ENCODE measurements around the gene DUSP2. TPM values are rescaled to one million over a fixed set of nuclear protein-coding genes. Genes with fewer than 3 reads are reported as not detected.

Gene DUSP2
- polyA plus RNA-seq, 1 donor, result 3.6 TPM

- no peak for DNase-seq
These were observed 45.1 kb downstream of the DUSP2 start for GRCh38 chr2:96099861-96100798.

GRCh38 chr2:96098900-96099590, 46.2 kb downstream of the DUSP2 start:
- no peak for DNase-seq

GRCh38 chr2:96097951-96098823, 47.1 kb downstream of the DUSP2 start:
- DNase-seq, result no peak

- DNase-seq, result no peak
These were observed 47.8 kb downstream of the DUSP2 start for GRCh38 chr2:96097441-96097840.

GRCh38 chr2:96095116-96095636, 50.1 kb downstream of the DUSP2 start:
- DNase-seq, result no peak

DNA sequence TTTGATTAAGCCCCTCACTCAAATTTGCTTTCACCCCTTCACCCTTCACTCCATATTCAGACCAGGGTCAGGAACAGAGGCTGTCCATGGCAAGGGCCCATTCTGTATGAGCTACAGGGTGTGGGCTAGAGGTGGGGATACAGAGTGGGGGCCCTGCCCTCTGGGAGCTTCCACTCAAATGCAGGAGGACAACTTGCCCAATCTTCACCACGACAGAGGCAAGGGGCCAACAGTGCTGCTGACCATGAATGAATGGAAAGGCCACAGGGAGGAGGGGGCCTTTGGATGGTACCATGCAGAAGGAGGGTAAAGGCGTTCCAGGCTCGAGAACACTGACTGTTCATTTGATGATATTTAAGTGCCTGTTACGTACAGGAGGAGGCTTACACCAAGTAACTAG, 51.7 kb downstream of the DUSP2 start:
- DNase-seq, result no peak

Other genes starting within 250 kb of the DUSP2 start
- gene ANKRD36C, start 153.6 kb downstream of the DUSP2 start, polyA plus RNA-seq (ENCODE audit: insufficient read length), result 26.8 TPM
- gene GPAT2, start 110.5 kb downstream of the DUSP2 start, polyA plus RNA-seq (ENCODE audit: insufficient read length), result 4.2 TPM
- gene ADRA2B, start 28.9 kb downstream of the DUSP2 start, polyA plus RNA-seq (ENCODE audit: insufficient read length), result 2.7 TPM
- not detected for gene ASTL, start 6.9 kb downstream of the DUSP2 start, polyA plus RNA-seq (ENCODE audit: insufficient read length)
- gene STARD7, start 63.4 kb upstream of the DUSP2 start, polyA plus RNA-seq (ENCODE audit: insufficient read length), result 123 TPM
- gene TMEM127, start 120.6 kb upstream of the DUSP2 start, polyA plus RNA-seq (ENCODE audit: insufficient read length), result 31.1 TPM
- 43.5 TPM for gene CIAO1, start 120.8 kb upstream of the DUSP2 start, polyA plus RNA-seq (ENCODE audit: insufficient read length)
- gene SNRNP200, start 160.1 kb upstream of the DUSP2 start, polyA plus RNA-seq (ENCODE audit: insufficient read length), result 100 TPM
- 3.5 TPM for gene ITPRIPL1, start 179.9 kb upstream of the DUSP2 start, polyA plus RNA-seq (ENCODE audit: insufficient read length)
- gene NCAPH, start 190.3 kb upstream of the DUSP2 start, polyA plus RNA-seq (ENCODE audit: insufficient read length), result 7.1 TPM

Data from hindlimb muscle (tissue), 1 donor.